ENCODE data around the gene TMEM151B. TPM values are rescaled to one million over a fixed set of nuclear protein-coding genes. Genes with fewer than 3 reads are reported as not detected.
"Not testable (repeated sequence)": the region's sequence is repeated elsewhere in the genome, so short reads cannot be mapped to it uniquely, and the experiment has no call there.

Gene TMEM151B
- total RNA-seq, 4 donors from 2014 or later = not detected

DNA sequence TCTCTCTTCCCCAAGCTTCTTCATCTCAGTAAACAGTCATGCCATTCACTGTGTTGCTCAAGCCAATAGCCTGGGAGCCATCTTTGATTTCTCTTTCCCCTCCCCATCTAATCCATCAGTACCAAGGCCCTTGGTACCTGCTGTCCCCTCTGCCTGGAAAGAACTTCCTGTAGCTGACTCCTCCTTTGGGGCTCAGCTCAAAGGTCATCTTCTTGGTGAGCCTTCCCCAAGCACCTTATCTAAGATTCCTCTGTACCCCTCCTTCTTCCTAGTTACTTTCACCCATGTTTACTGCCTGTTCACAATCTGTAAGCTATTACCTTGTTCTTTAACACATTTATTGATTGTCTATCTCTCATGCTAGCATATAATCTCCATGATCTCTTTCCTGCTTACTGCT, 39.4 kb downstream of the TMEM151B start:
- H3K9me3 ChIP-seq = no peaks in the 10 kb centered on the region
- TF ChIP-seq CTCF (IDR thresholded peaks at IDR 0.05) (no peak), POLR2A (IDR thresholded peaks at IDR 0.05) (no peak)
- H3K27ac ChIP-seq = no peak overlapping the region
- no peak overlapping the region for H3K4me3 ChIP-seq
- intact Hi-C loops (cut with DNase I) = no loop called here
- peaks cover 6 to 19% (median 11%) of the 10 kb centered on the region in 3 donors for H3K4me1 ChIP-seq
- H3K27me3 ChIP-seq = no peaks in the 10 kb centered on the region
- H3K36me3 ChIP-seq = peaks cover 22 to 73% (median 27%) of the 10 kb centered on the region in 3 donors
- no peak for DNase-seq

DNA sequence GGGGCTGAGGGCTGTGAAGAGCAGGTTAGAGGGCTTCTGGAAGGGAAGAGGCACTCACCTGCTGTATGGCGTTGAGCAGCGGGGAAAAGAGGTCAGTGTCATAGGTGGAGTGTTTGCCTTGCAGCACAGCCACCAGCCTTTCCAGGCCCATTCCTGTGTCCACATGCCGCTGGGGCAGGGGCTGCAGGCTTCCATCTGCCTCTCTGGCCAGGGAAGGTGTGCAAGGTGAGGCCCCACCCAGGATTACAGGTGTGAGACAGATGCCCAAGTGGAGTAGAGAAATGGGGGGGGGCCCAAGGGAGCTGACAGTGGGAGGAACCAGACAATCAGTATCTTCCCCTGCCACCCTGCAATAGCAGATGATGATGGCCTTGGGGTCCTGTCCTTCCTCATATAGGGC, 40.0 kb downstream of the TMEM151B start:
- no peak overlapping the region for H3K4me3 ChIP-seq
- 88 to 92% methylated on average over 3 of the region's 3 CpGs for WGBS, 2 donors
- peaks cover 6 to 19% (median 11%) of the 10 kb centered on the region in 3 donors for H3K4me1 ChIP-seq
- no peak overlapping the region for H3K27ac ChIP-seq
- TF ChIP-seq CTCF (IDR thresholded peaks at IDR 0.05) = no peak
- TF ChIP-seq POLR2A (IDR thresholded peaks at IDR 0.05) = no peak
- H3K27me3 ChIP-seq = no peaks in the 10 kb centered on the region
- peaks cover 18 to 67% (median 24%) of the 10 kb centered on the region in 3 donors for H3K36me3 ChIP-seq
- H3K9me3 ChIP-seq = no peaks in the 10 kb centered on the region
- intact Hi-C loops (cut with DNase I) = no loop called here
- DNase-seq = no peak

GRCh38 chr6:44311304-44311703, 41.1 kb downstream of the TMEM151B start:
- 66 to 89% methylated on average over 2 of the region's 2 CpGs for WGBS, 2 donors
- Histone ChIP-seq H3K4me3 (no peak overlapping the region), H3K27ac (peak overlapping the region in 2 of 4 donors; percentile 89 to 90), H3K36me3 (peaks cover 12 to 56% (median 18%) of the 10 kb centered on the region in 3 donors), H3K9me3 (no peaks in the 10 kb centered on the region), H3K4me1 (peaks cover 6 to 19% (median 11%) of the 10 kb centered on the region in 3 donors), H3K27me3 (no peaks in the 10 kb centered on the region)
- TF ChIP-seq CTCF (IDR thresholded peaks at IDR 0.05) (no peak), POLR2A (IDR thresholded peaks at IDR 0.05) (no peak)
- intact Hi-C loops (cut with DNase I) = no loop called here
- DNase-seq = no peak

- Histone ChIP-seq H3K9me3 (no peaks in the 10 kb centered on the region), H3K27ac (peak overlapping the region in 3 of 4 donors; percentile 16 to 90 (median 89)), H3K36me3 (peaks cover 8 to 51% (median 17%) of the 10 kb centered on the region in 3 donors), H3K4me1 (peaks cover 6 to 19% (median 11%) of the 10 kb centered on the region in 3 donors), H3K27me3 (no peaks in the 10 kb centered on the region), H3K4me3 (peak overlapping the region in 1 of 4 donors; percentile 81)
- no peak for DNase-seq
- 81 to 85% methylated on average over 2 to 3 of the region's 3 CpGs for WGBS, 2 donors
- intact Hi-C loops (cut with DNase I) = no loop called here
- TF ChIP-seq POLR2A (IDR thresholded peaks at IDR 0.05) = no peak
- no peak for TF ChIP-seq CTCF (IDR thresholded peaks at IDR 0.05)
Measured at GRCh38 chr6:44311767-44312166, 41.5 kb downstream of the TMEM151B start.

- peak; percentile 27 for DNase-seq
- intact Hi-C loops (cut with DNase I) = no loop called here
- TF ChIP-seq CTCF (IDR thresholded peaks at IDR 0.05) (peak; percentile 88 to 96 (median 91)), POLR2A (IDR thresholded peaks at IDR 0.05) (peak in 2 of 4 donors; percentile 37 to 70)
- WGBS, 2 donors = 2 to 6% methylated on average over 10 to 19 of the region's 52 CpGs
- H3K4me1 ChIP-seq = peaks cover 6 to 19% (median 11%) of the 10 kb centered on the region in 3 donors
- no peaks in the 10 kb centered on the region for H3K27me3 ChIP-seq
- peak within 1 kb of the TSS; percentile 73 to 88 (median 82) for H3K4me3 ChIP-seq
- H3K9me3 ChIP-seq = no peaks in the 10 kb centered on the region
- H3K27ac ChIP-seq = peak within 1 kb of the TSS; percentile 84 to 90 (median 88)
- H3K36me3 ChIP-seq = peaks cover 0 to 38% (median 8%) of the 10 kb centered on the region in 3 donors
Measured at GRCh38 chr6:44312901-44313788, 42.9 kb downstream of the TMEM151B start, which contains the start of gene AARS2. Gene AARS2, minus strand, starts transcription at chr6:44313347. Its CDS starts 24 bp downstream, at chr6:44313323.

- intact Hi-C loops (cut with DNase I); DNase-seq; H3K4me3 ChIP-seq; H3K9me3 ChIP-seq; H3K27ac ChIP-seq: not testable (repeated sequence)
- 83 to 87% methylated on average over 7 to 8 of the region's 8 CpGs for WGBS, 2 donors
- Histone ChIP-seq H3K36me3 (peaks cover 0 to 22% (median 8%) of the 10 kb centered on the region in 3 donors), H3K4me1 (peaks cover 6 to 19% (median 11%) of the 10 kb centered on the region in 3 donors), H3K27me3 (peaks cover 0 to 13% (median 0%) of the 10 kb centered on the region in 4 donors)
Measured at GRCh38 chr6:44314657-44315056, 44.4 kb downstream of the TMEM151B start.
